HEK293 (cell line): ENCODE data around the gene DNTTIP2.
"Not testable (repeated sequence)": the region's sequence is repeated elsewhere in the genome, so short reads cannot be mapped to it uniquely, and the experiment has no call there.

Source experiments
- CTCF ChIP-seq: fragments of 450-650 bp; formaldehyde crosslinking; IDR thresholded peaks from 2 replicates; pipeline ENCODE4 v1.5.1; 2016; ENCODE audit warnings: missing biosample characterization, missing genetic modification characterization
- EGR2 ChIP-seq: fragments of 450-650 bp; formaldehyde crosslinking; IDR thresholded peaks from 2 replicates; pipeline ENCODE4 v1.5.1; 2016; ENCODE audit warnings: low read depth, missing biosample characterization, missing genetic modification characterization
- PATZ1 ChIP-seq: fragments of 450-650 bp; formaldehyde crosslinking; IDR thresholded peaks from 2 replicates; pipeline ENCODE4 v1.5.1; 2016; ENCODE audit warnings: missing biosample characterization, missing genetic modification characterization
- TCF7L2 ChIP-seq: IDR thresholded peaks from 2 replicates; pipeline ENCODE4 v1.6.1; 2011; ENCODE audit warnings: low read depth, mild to moderate bottlenecking, inconsistent platforms, low read length, moderate library complexity, borderline replicate concordance
- ZBTB17 ChIP-seq: fragments of 450-650 bp; formaldehyde crosslinking; IDR thresholded peaks from 2 replicates; pipeline ENCODE4 v1.5.1; 2016; ENCODE audit warnings: missing biosample characterization, missing genetic modification characterization
- ZBTB7A ChIP-seq: fragments of 450-650 bp; formaldehyde crosslinking; IDR thresholded peaks from 2 replicates; pipeline ENCODE4 v1.5.1; 2016; ENCODE audit warnings: low read depth, missing biosample characterization, missing genetic modification characterization
- ZNF114 ChIP-seq: fragments of 450-650 bp; formaldehyde crosslinking; IDR thresholded peaks from 2 replicates; pipeline ENCODE4 v1.5.0; 2017; ENCODE audit warnings: missing biosample characterization, missing genetic modification characterization
- ZNF184 ChIP-seq: fragments of 450-650 bp; IDR thresholded peaks from 2 replicates; pipeline ENCODE4 v1.5.1; 2018; ENCODE audit warnings: missing biosample characterization, mild to moderate bottlenecking, missing genetic modification characterization
- ZNF23 ChIP-seq: fragments of 450-650 bp; formaldehyde crosslinking; IDR thresholded peaks from 2 replicates; pipeline ENCODE4 v1.5.1; 2016; ENCODE audit warnings: missing biosample characterization, missing genetic modification characterization, borderline replicate concordance
- ZNF274 ChIP-seq, 2 experiments: fragments of 200-500 bp in 1 of 2; fragments of 450-650 bp in 1 of 2; sonication (Bioruptor generic) in 1 of 2; formaldehyde crosslinking in 1 of 2; IDR thresholded peaks; 2 replicates each; pipeline versions ENCODE4 v1.5.1 to v1.6.1; 2014 to 2016; ENCODE audit warnings: borderline replicate concordance in 1 of 2, inconsistent platforms in 1 of 2, low read length in 1 of 2, missing biosample characterization in 1 of 2, missing genetic modification characterization in 1 of 2
- ZNF341 ChIP-seq: fragments of 450-650 bp; formaldehyde crosslinking; IDR thresholded peaks from 2 replicates; pipeline ENCODE4; 2016; ENCODE audit warnings: low read depth, missing biosample characterization, missing genetic modification characterization
- ZNF350 ChIP-seq: fragments of 450-650 bp; formaldehyde crosslinking; IDR thresholded peaks from 2 replicates; pipeline ENCODE4 v1.5.0; 2017; ENCODE audit warnings: missing biosample characterization, mild to moderate bottlenecking, missing genetic modification characterization
- ZNF670 ChIP-seq: fragments of 450-650 bp; formaldehyde crosslinking; IDR thresholded peaks from 2 replicates; pipeline ENCODE4 v1.5.1; 2016; ENCODE audit warnings: missing biosample characterization, missing genetic modification characterization, low read depth
- ZSCAN18 ChIP-seq: fragments of 450-650 bp; formaldehyde crosslinking; IDR thresholded peaks from 2 replicates; pipeline ENCODE4 v1.5.1; 2016; ENCODE audit warnings: missing biosample characterization, missing genetic modification characterization

- TF ChIP-seq ZBTB7A (tag by site-specific recombination); EGR2 (tag by site-specific recombination); ZNF350 (tag by site-specific recombination); ZSCAN18 (tag by site-specific recombination); ZNF23 (tag by site-specific recombination); CTCF (tag by site-specific recombination); ZNF670 (tag by site-specific recombination); ZNF114 (tag by site-specific recombination); ZNF341 (tag by site-specific recombination); ZNF274 (IDR thresholded peaks at IDR 0.05; ENCODE audit: low read length); ZNF274 (tag by site-specific recombination; IDR thresholded peaks at IDR 0.05; ENCODE audit: borderline replicate concordance); TCF7L2; PATZ1 (tag by site-specific recombination); ZNF184 (tag by site-specific recombination); ZBTB17: not testable (repeated sequence)
Measured at GRCh38 chr1:93850687-93851326, 28.2 kb downstream of the DNTTIP2 start.
